ENCODE results near the gene NCKAP5L.
"Not testable (repeated sequence)": the region's sequence is repeated elsewhere in the genome, so short reads cannot be mapped to it uniquely, and the experiment has no call there.

Gene NCKAP5L, protein sequence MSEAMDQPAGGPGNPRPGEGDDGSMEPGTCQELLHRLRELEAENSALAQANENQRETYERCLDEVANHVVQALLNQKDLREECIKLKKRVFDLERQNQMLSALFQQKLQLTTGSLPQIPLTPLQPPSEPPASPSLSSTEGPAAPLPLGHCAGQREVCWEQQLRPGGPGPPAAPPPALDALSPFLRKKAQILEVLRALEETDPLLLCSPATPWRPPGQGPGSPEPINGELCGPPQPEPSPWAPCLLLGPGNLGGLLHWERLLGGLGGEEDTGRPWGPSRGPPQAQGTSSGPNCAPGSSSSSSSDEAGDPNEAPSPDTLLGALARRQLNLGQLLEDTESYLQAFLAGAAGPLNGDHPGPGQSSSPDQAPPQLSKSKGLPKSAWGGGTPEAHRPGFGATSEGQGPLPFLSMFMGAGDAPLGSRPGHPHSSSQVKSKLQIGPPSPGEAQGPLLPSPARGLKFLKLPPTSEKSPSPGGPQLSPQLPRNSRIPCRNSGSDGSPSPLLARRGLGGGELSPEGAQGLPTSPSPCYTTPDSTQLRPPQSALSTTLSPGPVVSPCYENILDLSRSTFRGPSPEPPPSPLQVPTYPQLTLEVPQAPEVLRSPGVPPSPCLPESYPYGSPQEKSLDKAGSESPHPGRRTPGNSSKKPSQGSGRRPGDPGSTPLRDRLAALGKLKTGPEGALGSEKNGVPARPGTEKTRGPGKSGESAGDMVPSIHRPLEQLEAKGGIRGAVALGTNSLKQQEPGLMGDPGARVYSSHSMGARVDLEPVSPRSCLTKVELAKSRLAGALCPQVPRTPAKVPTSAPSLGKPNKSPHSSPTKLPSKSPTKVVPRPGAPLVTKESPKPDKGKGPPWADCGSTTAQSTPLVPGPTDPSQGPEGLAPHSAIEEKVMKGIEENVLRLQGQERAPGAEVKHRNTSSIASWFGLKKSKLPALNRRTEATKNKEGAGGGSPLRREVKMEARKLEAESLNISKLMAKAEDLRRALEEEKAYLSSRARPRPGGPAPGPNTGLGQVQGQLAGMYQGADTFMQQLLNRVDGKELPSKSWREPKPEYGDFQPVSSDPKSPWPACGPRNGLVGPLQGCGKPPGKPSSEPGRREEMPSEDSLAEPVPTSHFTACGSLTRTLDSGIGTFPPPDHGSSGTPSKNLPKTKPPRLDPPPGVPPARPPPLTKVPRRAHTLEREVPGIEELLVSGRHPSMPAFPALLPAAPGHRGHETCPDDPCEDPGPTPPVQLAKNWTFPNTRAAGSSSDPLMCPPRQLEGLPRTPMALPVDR (N-terminal part only)

DNA sequence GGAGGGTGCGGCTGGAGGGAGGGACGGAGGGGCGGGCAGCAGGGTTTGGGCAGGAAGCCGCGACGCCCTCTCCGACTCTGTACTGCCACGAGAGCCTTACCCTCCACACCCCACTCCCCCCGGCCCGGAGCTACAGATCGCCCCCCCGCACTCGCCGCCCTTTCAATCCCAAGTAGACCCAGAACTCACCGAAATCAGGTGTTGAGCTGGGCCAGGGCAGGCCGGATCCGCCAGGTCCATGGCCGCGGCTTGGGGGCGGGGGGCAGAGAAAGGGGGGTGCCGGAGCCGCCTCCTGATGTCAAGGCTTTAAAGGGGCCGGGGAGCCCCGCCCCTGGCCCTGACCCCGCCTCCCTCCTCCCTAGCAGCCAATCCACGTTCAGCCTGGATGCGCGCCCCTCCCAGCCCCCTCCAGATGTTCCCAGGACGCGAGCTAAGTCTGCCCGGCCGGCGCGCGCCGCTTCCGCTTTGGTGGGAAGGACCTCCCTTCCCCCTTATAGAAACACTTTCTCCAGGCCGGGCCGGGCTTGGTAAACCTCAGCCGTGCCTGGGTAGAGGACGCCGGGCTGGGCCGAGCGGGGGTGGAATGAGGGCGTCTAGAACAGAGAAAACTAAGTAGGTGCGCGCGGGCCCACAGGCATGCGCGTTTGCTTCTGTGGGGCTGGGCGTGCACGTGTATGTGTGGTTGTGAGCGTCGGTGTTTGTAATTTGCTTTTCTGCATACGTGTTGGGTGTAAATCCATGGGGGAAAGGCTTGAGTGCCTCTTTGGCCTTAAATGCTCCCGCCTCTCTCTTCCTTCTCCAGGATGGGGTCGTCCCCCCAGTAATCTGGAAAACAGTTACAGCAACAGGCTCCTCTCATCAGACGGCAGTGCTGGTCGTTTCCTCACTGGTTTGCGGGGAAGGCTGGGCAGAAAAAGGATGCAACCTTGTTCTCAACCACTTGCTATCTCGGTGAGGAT, at the start of gene NCKAP5L:
TSS of gene NCKAP5L (minus strand) at position 281 of the 959 bp plus-strand sequence. CDS start 24,369 bp downstream, outside the sequence.
- peak; percentile 95 for DNase-seq

GRCh38 chr12:49877066-49877465, 48.9 kb upstream of the NCKAP5L start:
- DNase-seq: no peak

GRCh38 chr12:49876070-49876469, 47.9 kb upstream of the NCKAP5L start:
- DNase-seq: no peak

DNA sequence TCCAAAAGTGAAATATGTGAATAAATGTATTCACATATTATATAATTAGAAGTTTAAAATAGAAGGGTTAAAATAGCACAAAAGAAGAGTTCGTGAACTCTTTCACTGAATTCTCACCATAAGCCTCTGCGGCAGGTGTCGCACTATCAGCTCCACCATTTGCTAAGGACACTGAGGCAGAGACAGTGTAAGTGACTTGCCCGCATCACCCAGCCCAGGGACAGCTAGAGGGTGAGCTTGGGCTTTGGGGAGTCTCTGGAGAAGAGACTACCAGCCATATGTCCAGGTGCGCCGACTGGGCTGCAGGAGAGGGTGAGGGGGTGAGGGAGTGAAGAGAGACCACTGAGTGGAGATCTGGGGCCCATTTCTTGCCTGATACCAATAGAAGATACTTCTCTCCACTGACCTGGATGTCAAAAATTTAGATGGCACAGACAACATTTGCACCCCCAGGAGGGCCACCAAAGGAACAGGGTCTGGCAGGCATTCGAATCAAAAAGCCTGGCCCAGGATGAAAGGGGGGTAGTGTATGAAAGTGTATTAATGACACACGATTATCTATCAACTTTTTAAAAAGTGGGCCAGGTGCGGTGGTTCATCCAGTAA, 47.0 kb upstream of the NCKAP5L start:
- DNase-seq: no peak

DNA sequence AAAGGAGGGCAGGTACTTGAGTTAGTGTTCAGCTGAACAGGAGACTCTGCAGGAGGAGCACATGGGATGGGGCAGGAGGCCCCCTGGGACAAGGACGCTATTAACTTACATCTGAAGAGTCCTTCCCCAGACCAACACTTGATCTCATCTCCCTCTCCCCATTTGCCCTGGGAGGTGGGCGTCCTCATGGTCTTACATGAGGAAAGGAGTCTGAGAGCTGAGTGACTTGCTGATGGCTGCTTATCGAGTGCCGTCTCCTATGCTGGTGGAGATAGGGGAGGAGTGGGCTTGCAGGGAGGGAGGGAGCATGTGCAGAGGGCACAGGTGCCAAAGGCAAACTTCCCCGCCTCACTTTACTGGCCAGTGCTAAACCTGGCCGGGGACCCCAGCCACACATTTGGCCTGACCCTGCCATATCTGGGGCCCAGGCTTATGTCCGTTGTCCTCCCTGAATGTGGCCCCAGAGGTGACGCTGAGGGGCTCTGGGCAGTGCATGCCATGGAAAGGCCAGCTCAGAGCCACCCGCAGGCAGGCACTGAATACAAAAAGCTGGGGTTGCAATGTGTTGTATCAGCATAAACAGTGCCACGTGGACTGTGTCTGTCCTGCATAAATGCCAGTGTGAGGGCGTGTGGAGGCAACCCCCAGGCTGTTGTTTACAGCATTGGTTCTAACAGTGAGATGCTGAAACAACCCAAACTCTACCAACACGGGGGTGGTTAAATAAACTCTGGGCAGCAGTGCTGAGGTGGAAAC, 46.1 kb upstream of the NCKAP5L start:
- no peak for DNase-seq

DNA sequence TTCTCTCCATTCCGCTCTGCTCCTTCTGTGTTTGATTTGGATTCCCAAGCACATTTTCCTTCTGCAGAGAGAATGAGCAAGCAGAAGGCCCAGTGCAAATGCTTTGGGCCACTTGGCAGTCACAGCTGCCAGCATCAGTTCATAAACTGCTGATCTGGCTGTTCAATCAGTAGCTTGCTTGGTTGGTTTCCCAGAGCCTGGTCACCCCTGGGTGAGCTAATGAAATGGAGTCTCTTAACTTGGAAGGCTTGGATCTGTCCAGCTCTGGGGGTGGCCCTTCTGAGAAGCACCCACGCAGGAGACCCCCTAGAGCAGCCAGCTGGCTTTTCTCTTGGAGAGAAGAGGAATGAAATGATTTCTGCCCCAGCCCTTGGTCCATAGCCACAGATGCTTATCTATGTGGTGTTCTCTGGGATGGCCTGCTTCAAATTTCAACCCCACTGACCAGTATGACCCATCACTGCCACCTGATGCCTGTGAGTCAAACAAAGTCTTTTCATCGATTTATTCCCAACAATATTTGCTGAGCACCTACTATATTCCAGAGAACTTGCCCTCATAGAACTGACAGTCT, 45.2 kb upstream of the NCKAP5L start:
- no peak for DNase-seq

DNA sequence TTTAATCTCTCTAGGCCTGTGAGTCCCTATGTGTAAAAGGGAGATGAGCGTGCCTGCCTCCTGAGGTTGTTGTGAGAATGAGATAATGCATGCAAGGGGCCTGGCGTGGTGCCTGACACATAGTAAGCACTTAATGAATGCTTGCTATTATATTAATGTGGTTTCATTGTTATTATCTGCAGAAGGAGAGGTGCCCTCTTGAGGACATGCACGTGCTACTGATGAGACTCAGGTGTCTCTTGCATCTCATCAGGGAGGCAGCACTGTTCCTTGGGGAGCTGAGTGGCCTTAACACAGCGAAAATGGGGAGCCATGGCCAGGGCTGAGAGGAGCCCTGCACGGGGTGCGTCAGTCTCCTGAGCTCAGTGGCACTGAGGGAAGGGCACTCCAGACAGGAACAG, 44.6 kb upstream of the NCKAP5L start:
- no peak for DNase-seq

DNA sequence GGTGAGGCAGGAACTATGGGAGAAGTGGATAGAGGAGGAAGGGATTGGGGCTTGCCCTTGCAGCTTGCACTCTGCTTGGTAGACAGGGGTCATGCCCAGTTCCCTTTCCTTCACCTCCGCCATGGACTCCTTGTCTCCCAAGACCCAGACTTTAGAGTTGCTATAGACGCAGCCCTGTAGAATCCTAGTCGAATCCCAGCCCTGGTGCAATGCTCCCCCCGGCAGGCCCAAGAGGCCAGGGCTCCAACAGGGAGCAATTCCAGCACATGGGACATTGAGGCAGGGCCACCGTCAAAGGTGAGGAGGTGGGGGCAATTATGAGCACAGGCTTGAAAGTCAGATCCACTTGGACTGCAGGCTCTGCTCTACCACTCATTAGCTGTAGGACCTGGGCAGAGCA, 44.2 kb upstream of the NCKAP5L start:
- no peak for DNase-seq

DNA sequence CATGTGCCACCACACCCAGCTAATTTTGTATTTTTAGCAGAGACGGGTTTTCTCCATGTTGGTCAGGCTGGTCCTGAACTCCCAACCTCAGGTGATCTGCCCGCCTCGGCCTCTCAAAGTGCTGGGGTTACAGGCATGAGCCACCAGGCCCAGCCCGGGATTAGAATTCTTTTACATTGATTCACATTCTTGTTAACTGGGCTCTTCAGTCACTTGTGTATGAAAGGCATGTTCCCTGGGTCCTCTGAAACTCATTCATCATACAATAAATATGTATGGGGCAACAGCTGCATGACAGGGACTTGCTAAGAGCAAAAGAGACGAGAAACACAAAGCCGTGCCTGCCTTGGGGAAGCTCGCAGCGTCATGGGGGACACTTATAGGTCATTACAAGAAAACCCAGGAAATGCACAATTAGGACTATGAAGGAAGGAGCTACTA, 43.6 kb upstream of the NCKAP5L start:
- not testable (repeated sequence) for DNase-seq

DNA sequence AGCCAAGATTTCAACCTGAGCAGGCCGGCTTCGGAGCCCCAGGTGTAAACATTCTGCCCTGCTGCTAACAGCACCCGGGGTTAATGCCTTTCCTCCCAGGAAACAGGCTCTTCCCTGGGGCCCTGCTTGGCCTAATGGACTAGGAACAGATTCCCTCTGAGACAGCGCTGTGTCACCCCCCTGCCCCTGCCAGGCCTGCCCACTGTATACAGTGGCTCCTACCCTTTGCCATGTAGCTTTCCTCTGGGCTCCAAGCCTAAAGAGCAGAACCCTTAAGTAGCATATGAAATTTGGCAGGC, 43.0 kb upstream of the NCKAP5L start:
- DNase-seq: no peak

GRCh38 chr12:49870501-49871262, 42.5 kb upstream of the NCKAP5L start:
- DNase-seq: no peak

DNA sequence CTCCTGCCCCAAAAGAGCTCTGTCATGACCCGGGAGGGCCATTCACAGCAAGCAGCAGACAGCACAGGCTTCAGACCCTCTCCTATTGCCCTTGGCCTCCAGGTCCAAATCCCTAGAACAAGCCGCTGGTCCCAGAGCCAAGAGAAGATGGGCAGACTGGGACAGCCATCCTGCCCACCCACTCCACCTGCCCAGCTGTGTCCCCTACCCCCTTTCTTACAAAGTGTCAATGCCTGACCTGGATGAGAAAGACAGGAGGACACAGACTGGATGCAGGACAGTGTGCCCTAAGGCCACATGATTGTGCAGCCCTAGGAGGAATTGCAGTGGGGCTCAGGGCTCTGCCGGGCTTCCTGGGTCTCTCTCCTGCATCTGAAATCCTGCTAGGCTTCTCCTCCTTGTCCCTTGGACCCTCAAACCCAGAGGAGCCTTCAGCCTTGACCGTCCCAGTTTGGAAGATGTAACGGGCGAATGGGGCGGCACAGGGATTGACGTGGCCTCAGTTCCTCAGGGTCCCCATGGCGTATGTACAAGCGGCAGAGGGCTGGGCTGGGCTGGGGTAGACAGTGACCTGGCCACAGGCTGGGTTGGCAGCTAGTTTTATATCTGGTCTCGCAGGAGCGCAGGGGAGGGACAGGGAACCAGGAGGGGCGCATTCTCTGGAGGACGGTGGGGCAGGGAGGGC, 41.7 kb upstream of the NCKAP5L start:
- no peak for DNase-seq

- DNase-seq: no peak
Measured at GRCh38 chr12:49868952-49869815, 41.0 kb upstream of the NCKAP5L start.

DNA sequence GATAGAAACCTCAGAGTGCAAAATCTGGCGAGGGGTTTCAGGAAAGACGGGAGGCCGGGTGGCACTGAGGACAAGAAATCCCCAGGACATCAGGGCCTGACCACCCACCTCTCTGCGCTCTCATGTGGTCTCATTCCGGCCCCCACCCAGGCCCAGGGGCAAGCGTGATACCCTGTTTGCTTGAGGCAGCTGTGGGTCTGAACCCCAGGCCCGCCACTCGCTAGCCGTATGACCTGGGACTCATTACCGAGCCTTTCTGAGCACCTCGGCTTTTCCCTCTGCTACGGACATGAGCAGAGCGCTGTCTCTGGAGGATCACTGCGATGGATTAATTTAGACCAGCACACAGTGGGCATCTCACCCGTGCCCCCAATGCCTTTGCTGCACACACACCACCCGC, 40.2 kb upstream of the NCKAP5L start:
- DNase-seq: no peak

- no peak for DNase-seq
Measured at GRCh38 chr12:49867570-49868341, 39.5 kb upstream of the NCKAP5L start.

DNA sequence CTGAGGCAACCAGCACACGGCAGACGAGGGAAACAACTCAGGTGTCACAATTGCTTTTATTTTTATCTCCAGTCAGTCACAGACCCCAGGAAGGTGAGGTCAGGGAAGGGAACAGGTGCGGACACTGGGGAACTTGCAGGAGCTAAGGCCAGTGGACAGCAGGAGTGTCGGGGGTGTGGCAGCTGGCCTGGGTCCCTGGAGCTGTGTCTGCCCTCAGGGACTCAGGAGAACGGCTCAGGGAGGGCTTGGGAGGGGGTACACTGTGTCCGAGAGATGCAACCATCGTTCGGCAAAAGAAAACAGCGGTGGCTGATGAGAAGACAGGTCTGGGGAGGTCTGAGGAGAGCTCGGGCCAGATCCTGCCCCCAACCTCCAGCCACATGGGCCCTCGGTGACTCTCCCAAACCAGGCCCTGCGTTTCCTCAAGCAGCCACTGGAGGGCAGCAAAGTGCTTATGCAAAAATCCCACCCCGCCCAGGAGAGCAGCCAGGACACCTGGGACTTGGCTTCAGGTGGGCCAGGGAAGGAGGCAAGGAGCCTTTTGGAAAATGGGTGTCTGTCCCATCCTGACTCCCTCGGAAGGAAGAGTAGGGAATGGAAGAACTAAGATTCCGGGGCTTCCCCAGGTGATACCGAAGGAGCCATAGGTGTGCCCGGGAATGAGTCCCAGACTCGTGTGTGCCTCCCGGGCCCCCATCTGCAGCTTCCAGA, 38.8 kb upstream of the NCKAP5L start:
- peak; percentile 81 for DNase-seq

GRCh38 chr12:49865782-49866135, 37.5 kb upstream of the NCKAP5L start:
- no peak for DNase-seq
